ENCODE results near the gene MBD2.

DNA sequence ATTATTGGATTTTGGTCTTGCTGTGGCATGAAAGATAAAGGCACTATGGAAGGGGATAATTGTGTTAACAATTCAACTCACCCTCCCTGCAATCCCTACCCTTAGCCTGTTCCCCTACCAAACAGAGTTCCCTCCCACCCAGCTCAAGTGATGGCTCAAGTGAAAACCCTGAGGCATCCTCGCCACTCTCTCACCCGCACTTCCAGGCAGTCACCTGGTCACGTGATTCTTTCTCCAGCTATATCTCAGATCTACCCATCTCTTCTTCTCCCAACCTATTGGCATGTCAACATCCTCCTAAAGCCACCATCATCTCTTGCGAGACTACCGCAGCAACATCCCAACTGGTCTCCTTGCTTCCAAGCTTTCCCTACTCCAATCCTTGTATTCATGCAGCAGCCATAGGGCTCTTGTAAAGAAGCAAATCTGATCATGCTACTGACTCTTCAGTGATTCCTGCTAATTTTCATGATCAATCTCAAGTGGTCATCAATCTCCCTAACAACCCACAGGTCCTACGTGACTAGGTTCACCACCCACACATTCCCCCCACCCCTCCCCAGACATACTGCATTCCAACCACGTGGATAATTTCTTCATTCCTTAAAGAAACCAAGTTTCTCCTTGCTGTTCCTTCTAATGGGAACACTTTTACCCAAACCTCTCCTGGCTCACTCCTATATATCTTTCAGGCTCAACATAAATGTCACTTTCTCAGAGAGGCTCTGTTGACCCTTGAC is 66.7 kb downstream of the MBD2 start:
- TF ChIP-seq CTCF (conservative IDR thresholded peaks at IDR 0.05 in 1 of 2, IDR thresholded peaks at IDR 0.05 in 1 of 2; ENCODE audit: extremely low read depth in 1 of 2, insufficient read depth in 1 of 2, low read depth in 1 of 2, low read length in 2 of 2) (no peak), EZH2 (IDR thresholded peaks at IDR 0.05; ENCODE audit: borderline replicate concordance, low read length) (no peak)
